ENCODE data around the gene MORC4.

DNA sequence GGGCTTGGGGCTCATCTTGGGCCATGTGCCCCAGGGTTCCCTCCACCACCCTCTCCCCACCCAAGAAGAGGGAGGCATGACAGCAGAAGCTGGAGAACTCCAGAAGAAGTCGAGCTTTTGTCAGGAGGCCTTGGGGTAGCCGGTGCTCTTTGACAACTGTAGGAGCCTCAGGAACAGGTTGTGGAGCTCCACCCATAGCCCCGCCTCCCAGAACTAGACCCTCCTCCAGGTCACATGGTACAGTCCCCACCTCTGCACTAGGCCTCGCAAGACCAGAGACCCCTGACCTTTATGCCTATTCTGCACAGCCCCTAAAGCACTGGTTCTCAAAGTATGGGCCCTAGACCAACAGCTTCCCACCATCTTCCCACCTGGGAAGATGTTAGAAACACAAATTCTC, 8.0 kb upstream of the MORC4 start:
- TF ChIP-seq, protein P1, sequence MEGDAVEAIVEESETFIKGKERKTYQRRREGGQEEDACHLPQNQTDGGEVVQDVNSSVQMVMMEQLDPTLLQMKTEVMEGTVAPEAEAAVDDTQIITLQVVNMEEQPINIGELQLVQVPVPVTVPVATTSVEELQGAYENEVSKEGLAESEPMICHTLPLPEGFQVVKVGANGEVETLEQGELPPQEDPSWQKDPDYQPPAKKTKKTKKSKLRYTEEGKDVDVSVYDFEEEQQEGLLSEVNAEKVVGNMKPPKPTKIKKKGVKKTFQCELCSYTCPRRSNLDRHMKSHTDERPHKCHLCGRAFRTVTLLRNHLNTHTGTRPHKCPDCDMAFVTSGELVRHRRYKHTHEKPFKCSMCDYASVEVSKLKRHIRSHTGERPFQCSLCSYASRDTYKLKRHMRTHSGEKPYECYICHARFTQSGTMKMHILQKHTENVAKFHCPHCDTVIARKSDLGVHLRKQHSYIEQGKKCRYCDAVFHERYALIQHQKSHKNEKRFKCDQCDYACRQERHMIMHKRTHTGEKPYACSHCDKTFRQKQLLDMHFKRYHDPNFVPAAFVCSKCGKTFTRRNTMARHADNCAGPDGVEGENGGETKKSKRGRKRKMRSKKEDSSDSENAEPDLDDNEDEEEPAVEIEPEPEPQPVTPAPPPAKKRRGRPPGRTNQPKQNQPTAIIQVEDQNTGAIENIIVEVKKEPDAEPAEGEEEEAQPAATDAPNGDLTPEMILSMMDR (IDR thresholded peaks at IDR 0.05): no peak
- TF ChIP-seq POLR2A (IDR thresholded peaks at IDR 0.05): no peak

All from heart left ventricle (tissue), 13 donors.